Measurements from ENCODE around the gene DNAH12. TPM values are rescaled to one million over a fixed set of nuclear protein-coding genes. Genes with fewer than 3 reads are reported as not detected.

DNAH12 gene
- polyA plus RNA-seq, 3 donors = 0.88 to 2.0 (median 1.1) TPM

DNA sequence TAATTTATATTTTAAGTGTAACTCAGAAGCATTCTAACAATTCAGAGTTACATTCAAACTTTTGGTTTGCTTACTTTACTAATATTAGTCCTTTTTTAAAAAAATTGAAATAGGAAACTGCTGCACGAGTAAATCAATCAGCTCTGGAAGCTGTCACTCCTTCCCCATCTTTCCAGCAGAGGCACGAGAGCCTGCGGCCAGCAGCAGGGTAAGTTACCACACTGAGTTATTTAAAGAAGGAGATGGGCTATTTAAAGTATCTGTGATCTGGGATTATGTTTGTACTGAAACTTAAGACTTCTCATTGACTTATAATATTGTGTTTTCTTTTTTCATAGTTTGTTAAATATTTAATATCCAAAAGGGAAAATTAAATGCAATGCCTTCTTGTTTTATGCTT is 287.3 kb downstream of the DNAH12 start:
- no peak for DNase-seq (ENCODE audit: low read depth in 3 of 3, low spot score in 2 of 3)

DNA sequence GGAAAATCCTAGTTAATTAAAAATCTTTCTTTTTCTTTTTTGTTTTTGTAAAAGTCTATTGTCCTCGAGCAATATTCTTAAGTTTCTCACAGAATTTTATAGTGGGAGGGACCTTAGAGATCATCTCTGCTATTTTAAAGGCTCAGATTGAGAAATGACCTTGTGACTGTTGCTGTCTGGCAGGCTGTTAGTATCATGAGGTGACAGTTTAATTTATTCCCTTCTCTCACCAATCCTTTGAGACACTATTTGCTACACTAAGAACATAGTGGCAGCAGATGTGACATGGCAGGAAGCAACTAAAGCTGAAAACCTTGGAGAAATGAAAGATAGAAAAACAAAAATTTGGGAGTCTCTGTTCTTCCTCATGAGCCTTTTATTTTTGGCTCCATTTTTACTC is 291.7 kb downstream of the DNAH12 start:
- DNase-seq (ENCODE audit: low read depth in 3 of 3, low spot score in 2 of 3) = no peak

DNA sequence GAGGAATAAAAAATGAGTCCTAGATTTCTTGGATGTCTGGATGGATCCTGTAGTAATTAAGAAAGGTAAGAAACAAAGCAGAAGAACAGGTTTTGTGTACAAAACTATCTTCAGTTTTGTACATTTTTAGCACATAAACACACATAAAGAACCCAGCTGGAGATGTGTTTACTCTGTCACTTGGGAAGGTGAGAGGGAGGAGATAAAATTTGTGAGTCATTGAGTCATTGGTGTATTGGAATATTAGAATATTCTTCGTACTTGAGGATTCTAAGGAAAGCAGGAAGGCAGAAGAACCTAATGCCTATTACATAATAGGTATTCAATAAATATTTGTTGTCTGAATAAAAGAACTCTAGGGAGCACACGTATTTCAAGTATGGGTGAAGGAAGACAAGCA is 299.2 kb downstream of the DNAH12 start:
- no peak for DNase-seq (ENCODE audit: low read depth in 3 of 3, low spot score in 2 of 3)

Other genes with a start within 250 kb of the DNAH12 start
- gene PDE12, start 11.9 kb upstream of the DNAH12 start, polyA plus RNA-seq (ENCODE audit: insufficient read length in 3 of 3) = 10 to 100 TPM; 12.4 to 14.3 (median 13.1) TPM
- 100 to 1,000 TPM; 245 to 267 (median 263) TPM for gene ARF4, start 53.0 kb upstream of the DNAH12 start, polyA plus RNA-seq (ENCODE audit: insufficient read length in 3 of 3)
- 10 to 100 TPM; 26.6 to 32.6 (median 29.6) TPM for gene DENND6A, start 148.7 kb upstream of the DNAH12 start, polyA plus RNA-seq (ENCODE audit: insufficient read length in 3 of 3)
- gene SLMAP, start 212.0 kb upstream of the DNAH12 start, polyA plus RNA-seq (ENCODE audit: insufficient read length in 3 of 3) = 10 to 100 TPM; 47.6 to 54.4 (median 50.1) TPM